Smooth muscle cell (in vitro differentiated cells): ENCODE measurements around the gene HSPA4L. TPM values are rescaled to one million over a fixed set of nuclear protein-coding genes. Genes with fewer than 3 reads are reported as not detected.

ENCODE experiments used
- DNase-seq: peaks from one replicate; lab custom pipeline; 2025; ENCODE audit not compliant: unreplicated experiment; lab: John Stamatoyannopoulos, UW
- H2AFZ ChIP-seq: fragments of 200-600 bp; sonication (generic); 2 replicates; pipeline ENCODE4 v1.6.0; 2016; ENCODE audit warnings: antibody characterized with exemption, low read depth, mild to moderate bottlenecking
- H3F3A ChIP-seq: fragments of 200-600 bp; sonication (generic); 2 replicates; pipeline ENCODE4 v1.6.0; 2017; ENCODE audit warnings: antibody characterized with exemption, low read depth
- H3K27ac ChIP-seq: fragments of 200-600 bp; sonication (generic); 2 replicates; pipeline ENCODE4 v1.5.1; 2016; ENCODE audit warnings: low read depth, mild to moderate bottlenecking
- H3K27me3 ChIP-seq: fragments of 200-600 bp; sonication (generic); 2 replicates; pipeline ENCODE4 v1.6.1; 2016; ENCODE audit warnings: low read depth, mild to moderate bottlenecking
- H3K36me3 ChIP-seq: fragments of 200-600 bp; sonication (generic); 2 replicates; pipeline ENCODE4 v1.5.1; 2016; ENCODE audit warnings: low read depth
- H3K4me1 ChIP-seq: fragments of 200-600 bp; sonication (generic); 2 replicates; pipeline ENCODE4 v1.5.1; 2016; ENCODE audit warnings: low read depth
- H3K4me2 ChIP-seq: fragments of 200-600 bp; sonication (generic); 2 replicates; pipeline ENCODE4 v1.6.0; 2016; ENCODE audit warnings: mild to moderate bottlenecking
- H3K4me3 ChIP-seq: fragments of 200-600 bp; sonication (generic); 2 replicates; pipeline ENCODE4 v1.5.1; 2016; ENCODE audit warnings: mild to moderate bottlenecking
- H3K79me2 ChIP-seq: fragments of 200-600 bp; sonication (generic); 2 replicates; pipeline ENCODE4 v1.6.0; 2016; ENCODE audit warnings: low read depth, mild to moderate bottlenecking
- H3K9ac ChIP-seq: fragments of 200-600 bp; sonication (generic); 2 replicates; pipeline ENCODE4 v1.6.0; 2016; ENCODE audit warnings: low read depth
- H3K9me3 ChIP-seq: fragments of 200-600 bp; sonication (generic); replicated peaks from 2 replicates; pipeline ENCODE4 v1.5.1; 2016; ENCODE audit warnings: low read depth
- H4K20me1 ChIP-seq: fragments of 200-600 bp; sonication (generic); 2 replicates; pipeline ENCODE4 v1.6.0; 2016; ENCODE audit warnings: low read depth
- WGBS: methylation state at CpG from one replicate; pipeline ENCODE4 v1.1.7; 2016; ENCODE audit warnings: low lambda C conversion rate; 5-methylcytosine and 5-hydroxymethylcytosine counted together
- polyA plus RNA-seq: library from polyadenylated mRNA; unstranded; fragments of >200 nt; fragmentation: Nextera tagmentation; extraction: Ambion mirVana; gene quantifications from 2 replicates; pipeline ENCODE4 v1.2.1, GENCODE V29; 2016
- total RNA-seq: library from RNA; depleted of rRNA; stranded (reverse); fragments of >200 nt; gene quantifications from 2 replicates; pipeline ENCODE4 v1.2.3, GENCODE V29; 2014
- TF ChIP-seq, protein P1 (sequence below): fragments of 200-600 bp; sonication (generic); IDR thresholded peaks from 2 replicates; pipeline ENCODE4 v1.5.1; 2017; ENCODE audit warnings: borderline replicate concordance, mild to moderate bottlenecking, antibody characterized with exemption; ENCODE audit not compliant: insufficient read depth, poor library complexity, severe bottlenecking

HSPA4L gene
- total and polyA plus RNA-seq, 2 experiments from 2014 or later = 0.95 to 5.0 TPM

DNA sequence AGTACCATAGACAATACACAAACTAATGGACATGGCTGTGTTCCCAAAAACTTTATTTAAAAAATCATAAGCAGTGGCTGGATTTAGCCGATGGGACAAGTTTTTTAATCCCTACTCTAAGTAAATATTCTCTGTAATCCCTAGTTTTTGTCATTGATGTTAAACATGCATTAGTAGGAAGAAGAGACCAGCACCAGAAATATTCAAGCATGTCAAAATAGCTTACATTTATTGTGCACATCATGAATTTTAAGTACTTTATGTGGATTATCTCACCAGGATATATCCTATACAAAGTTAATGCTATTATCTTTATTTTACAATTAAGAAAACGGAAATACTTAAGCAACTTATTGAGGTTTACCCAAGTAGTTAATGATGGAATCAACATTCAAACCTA, 46.0 kb downstream of the HSPA4L start:
- no peak for DNase-seq
- TF ChIP-seq, protein P1, sequence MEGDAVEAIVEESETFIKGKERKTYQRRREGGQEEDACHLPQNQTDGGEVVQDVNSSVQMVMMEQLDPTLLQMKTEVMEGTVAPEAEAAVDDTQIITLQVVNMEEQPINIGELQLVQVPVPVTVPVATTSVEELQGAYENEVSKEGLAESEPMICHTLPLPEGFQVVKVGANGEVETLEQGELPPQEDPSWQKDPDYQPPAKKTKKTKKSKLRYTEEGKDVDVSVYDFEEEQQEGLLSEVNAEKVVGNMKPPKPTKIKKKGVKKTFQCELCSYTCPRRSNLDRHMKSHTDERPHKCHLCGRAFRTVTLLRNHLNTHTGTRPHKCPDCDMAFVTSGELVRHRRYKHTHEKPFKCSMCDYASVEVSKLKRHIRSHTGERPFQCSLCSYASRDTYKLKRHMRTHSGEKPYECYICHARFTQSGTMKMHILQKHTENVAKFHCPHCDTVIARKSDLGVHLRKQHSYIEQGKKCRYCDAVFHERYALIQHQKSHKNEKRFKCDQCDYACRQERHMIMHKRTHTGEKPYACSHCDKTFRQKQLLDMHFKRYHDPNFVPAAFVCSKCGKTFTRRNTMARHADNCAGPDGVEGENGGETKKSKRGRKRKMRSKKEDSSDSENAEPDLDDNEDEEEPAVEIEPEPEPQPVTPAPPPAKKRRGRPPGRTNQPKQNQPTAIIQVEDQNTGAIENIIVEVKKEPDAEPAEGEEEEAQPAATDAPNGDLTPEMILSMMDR = no peak

DNA sequence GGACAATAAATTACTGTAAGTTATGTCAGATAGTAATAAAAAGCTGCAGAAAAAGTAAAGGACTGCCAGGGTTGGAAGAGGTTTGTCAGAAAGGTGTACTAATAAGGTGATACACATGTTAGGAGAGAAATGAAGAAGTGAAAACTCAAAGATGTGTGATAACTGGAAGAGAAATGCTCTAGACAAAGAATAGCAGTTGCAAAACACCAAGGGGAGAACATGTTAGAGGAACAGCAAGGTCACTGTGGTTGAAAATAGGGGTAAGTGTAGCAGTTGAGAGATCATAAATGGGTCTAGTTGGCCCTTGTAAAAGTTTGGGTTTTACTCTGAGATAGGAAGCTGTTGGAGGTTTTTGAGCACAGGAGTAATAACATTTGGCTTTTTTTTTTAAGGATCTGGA, 46.9 kb downstream of the HSPA4L start:
- H3F3A ChIP-seq = no peaks in the 10 kb centered on the region
- H2AFZ ChIP-seq = no peak overlapping the region
- H3K27me3 ChIP-seq = no peaks in the 10 kb centered on the region
- H3K4me1 ChIP-seq = no peaks in the 10 kb centered on the region
- H3K79me2 ChIP-seq = no peaks in the 10 kb centered on the region
- TF ChIP-seq, protein P1 = no peak
- no peak overlapping the region for H3K9ac ChIP-seq
- no peak overlapping the region for H3K27ac ChIP-seq
- H3K36me3 ChIP-seq = no peaks in the 10 kb centered on the region
- H3K4me3 ChIP-seq = no peak overlapping the region
- no peak for DNase-seq
- H3K9me3 ChIP-seq = no peaks in the 10 kb centered on the region
- H3K4me2 ChIP-seq = no peak overlapping the region
- H4K20me1 ChIP-seq = no peaks in the 10 kb centered on the region

More for the DNA sequence above, 46.0 kb downstream of the HSPA4L start:
- Histone ChIP-seq H3K4me2 (no peak overlapping the region), H3F3A (no peaks in the 10 kb centered on the region), H3K27me3 (no peaks in the 10 kb centered on the region), H3K9me3 (no peaks in the 10 kb centered on the region), H3K4me3 (no peak overlapping the region), H3K36me3 (no peaks in the 10 kb centered on the region), H3K79me2 (no peaks in the 10 kb centered on the region), H3K27ac (no peak overlapping the region), H3K4me1 (no peaks in the 10 kb centered on the region), H4K20me1 (no peaks in the 10 kb centered on the region), H2AFZ (no peak overlapping the region), H3K9ac (no peak overlapping the region)
- 77% methylated on average over 2 of the region's 2 CpGs for WGBS

DNA sequence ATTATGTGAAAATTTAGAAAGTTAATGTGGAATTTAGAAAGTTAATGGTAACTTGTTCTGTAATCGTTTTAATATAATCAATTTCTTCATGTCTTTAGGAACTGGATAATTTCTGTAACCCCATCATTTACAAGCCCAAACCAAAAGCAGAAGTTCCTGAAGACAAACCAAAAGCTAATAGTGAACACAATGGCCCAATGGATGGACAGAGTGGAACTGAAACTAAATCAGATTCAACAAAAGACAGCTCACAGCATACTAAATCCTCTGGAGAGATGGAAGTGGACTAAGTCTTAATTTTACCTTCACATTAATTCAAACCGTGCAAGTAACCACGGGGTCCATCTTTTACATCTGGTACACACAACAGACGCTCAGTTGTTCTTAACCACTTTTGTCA, 50.5 kb downstream of the HSPA4L start:
- DNase-seq = no peak
- Histone ChIP-seq H4K20me1 (no peaks in the 10 kb centered on the region), H3K9me3 (no peaks in the 10 kb centered on the region), H3K4me2 (no peak overlapping the region), H3F3A (no peaks in the 10 kb centered on the region), H3K4me1 (no peaks in the 10 kb centered on the region), H3K36me3 (no peaks in the 10 kb centered on the region), H3K79me2 (no peaks in the 10 kb centered on the region), H2AFZ (no peak overlapping the region), H3K27ac (no peak overlapping the region), H3K9ac (no peak overlapping the region), H3K4me3 (no peak overlapping the region), H3K27me3 (no peaks in the 10 kb centered on the region)
- TF ChIP-seq, protein P1 = no peak
- WGBS = 93% methylated on average over 4 of the region's 4 CpGs
